ENCODE measurements around the gene HOXD11.

HOXD11 gene

DNA sequence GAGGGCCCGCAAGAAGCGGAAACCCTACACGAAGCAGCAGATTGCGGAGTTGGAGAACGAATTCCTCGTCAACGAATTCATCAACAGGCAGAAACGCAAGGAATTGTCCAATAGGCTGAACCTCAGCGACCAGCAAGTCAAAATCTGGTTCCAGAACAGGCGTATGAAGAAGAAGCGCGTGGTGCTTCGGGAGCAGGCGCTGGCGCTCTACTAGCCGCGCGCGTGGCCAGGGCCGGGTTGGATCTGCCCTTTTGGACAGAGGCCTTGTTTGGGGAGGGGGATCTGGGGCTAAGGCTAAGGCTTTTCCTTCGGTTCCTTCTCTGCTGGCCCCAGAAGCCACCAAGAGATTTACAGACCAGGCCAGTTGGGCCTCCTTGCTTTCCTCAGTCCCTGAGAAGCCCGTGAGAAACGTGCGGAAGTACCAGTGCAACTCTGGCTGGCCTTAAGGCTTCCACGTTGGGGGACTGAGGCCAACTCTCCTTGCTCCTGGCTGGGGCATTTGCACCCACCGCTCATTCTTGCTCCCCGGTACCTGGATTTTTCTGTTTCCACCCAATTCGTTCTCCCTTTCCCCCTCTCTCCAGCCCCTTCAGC lies 6.4 kb upstream of the HOXD11 start:
- no peak overlapping the region for H2AK5ac ChIP-seq (ENCODE audit: low read depth, low read length)
- H3K4ac ChIP-seq (ENCODE audit: low read length), result no peak overlapping the region
- no peak for DNase-seq (ENCODE audit: low spot score)
- H3K14ac ChIP-seq (ENCODE audit: low read length), result no peak overlapping the region
- no peak overlapping the region for H3K18ac ChIP-seq (ENCODE audit: low read length)
- H4K8ac ChIP-seq (ENCODE audit: low read depth, low read length), result no peak overlapping the region
- H3K4me3 ChIP-seq (ENCODE audit: low read length in 2 of 2), result no peak overlapping the region
- H2AFZ ChIP-seq (ENCODE audit: low read length), result no peak overlapping the region
- no peaks in the 10 kb centered on the region for H3K36me3 ChIP-seq (replicated peaks in 1 of 2; ENCODE audit: control insufficient read depth in 2 of 2, insufficient read depth in 2 of 2, low read length in 2 of 2)
- H3K9me3 ChIP-seq (replicated peaks in 1 of 2; ENCODE audit: control insufficient read depth in 2 of 2, insufficient read depth in 1 of 2, low read depth in 1 of 2, low read length in 2 of 2), result peaks cover 7 to 8% of the 10 kb centered on the region in 2 donors
- no peak overlapping the region for H2BK15ac ChIP-seq (ENCODE audit: low read length)
- no peak overlapping the region for H3K23ac ChIP-seq (ENCODE audit: low read depth, low read length, poor library complexity)
- no peaks in the 10 kb centered on the region for H3K4me1 ChIP-seq (ENCODE audit: control insufficient read depth in 2 of 2, insufficient read depth in 1 of 2, low read depth in 1 of 2, low read length in 2 of 2)
- H3K9ac ChIP-seq (ENCODE audit: low read depth, low read length, poor library complexity), result no peak overlapping the region
- H3K27ac ChIP-seq (replicated peaks; ENCODE audit: low read length), result no peak overlapping the region
- no peaks in the 10 kb centered on the region for H3K79me1 ChIP-seq (ENCODE audit: low read depth, low read length)
- H2BK12ac ChIP-seq (ENCODE audit: low read length), result no peak overlapping the region
- H2BK5ac ChIP-seq (ENCODE audit: low read length), result no peak overlapping the region
- peaks cover 81 to 100% (median 96%) of the 10 kb centered on the region in 3 experiments for H3K27me3 ChIP-seq (ENCODE audit: control insufficient read depth in 3 of 3, insufficient read depth in 3 of 3, low read depth in 1 of 3, low read length in 3 of 3)
- H4K91ac ChIP-seq (ENCODE audit: low read depth, low read length, poor library complexity), result no peak overlapping the region
- H3K4me2 ChIP-seq (ENCODE audit: insufficient read depth, low read length, poor library complexity, severe bottlenecking), result no peak overlapping the region
- no CpG with 5 or more reads among the region's 28 CpGs for WGBS, 2 donors (ENCODE audit: extremely low coverage in 2 of 2, insufficient read length in 2 of 2, insufficient replicate concordance in 1 of 2)
- H2BK120ac ChIP-seq (ENCODE audit: low read depth, low read length), result no peak overlapping the region

DNA sequence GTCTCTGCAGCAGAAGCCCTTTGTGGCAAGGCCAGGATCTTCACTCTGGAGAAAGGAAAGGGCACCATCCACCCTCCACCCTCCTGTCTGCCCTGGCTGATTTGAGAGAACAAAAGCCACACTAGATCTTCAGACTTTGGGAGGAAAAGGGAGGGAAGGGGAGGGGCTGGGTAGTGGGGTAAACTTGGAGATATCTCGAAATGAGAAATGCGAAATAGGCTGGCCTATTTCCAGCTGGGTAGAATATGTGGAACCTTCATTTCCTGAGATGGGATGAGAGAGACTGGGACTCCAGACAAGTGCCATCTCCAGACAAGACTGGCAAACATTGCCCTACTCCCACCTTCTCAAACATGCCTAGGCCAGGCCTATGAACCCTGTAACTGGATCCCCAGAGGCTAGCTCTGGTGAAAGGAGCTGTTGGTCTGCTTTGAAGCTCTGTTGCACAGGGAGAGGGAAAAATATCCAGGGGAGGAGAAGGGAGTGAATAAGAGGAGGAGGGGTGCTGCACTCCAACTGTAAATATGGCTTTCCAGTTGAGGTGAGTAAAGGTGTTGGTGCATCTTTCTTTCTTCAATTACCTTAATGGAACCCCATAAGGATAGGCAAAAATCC lies 5.8 kb upstream of the HOXD11 start:
- Histone ChIP-seq H2BK5ac (ENCODE audit: low read length) (no peak overlapping the region), H3K9me3 (replicated peaks in 1 of 2; ENCODE audit: control insufficient read depth in 2 of 2, insufficient read depth in 1 of 2, low read depth in 1 of 2, low read length in 2 of 2) (peaks cover 7 to 9% of the 10 kb centered on the region in 2 donors), H4K91ac (ENCODE audit: low read depth, low read length, poor library complexity) (no peak overlapping the region), H3K27me3 (ENCODE audit: control insufficient read depth in 3 of 3, insufficient read depth in 3 of 3, low read depth in 1 of 3, low read length in 3 of 3) (peaks cover 87 to 100% (median 99%) of the 10 kb centered on the region in 3 experiments), H2BK120ac (ENCODE audit: low read depth, low read length) (no peak overlapping the region), H3K14ac (ENCODE audit: low read length) (no peak overlapping the region), H3K4me3 (ENCODE audit: low read length in 2 of 2) (no peak overlapping the region), H2BK15ac (ENCODE audit: low read length) (no peak overlapping the region), H3K9ac (ENCODE audit: low read depth, low read length, poor library complexity) (no peak overlapping the region), H2BK12ac (ENCODE audit: low read length) (no peak overlapping the region), H2AFZ (ENCODE audit: low read length) (no peak overlapping the region), H3K79me1 (ENCODE audit: low read depth, low read length) (no peaks in the 10 kb centered on the region), H3K18ac (ENCODE audit: low read length) (no peak overlapping the region), H4K8ac (ENCODE audit: low read depth, low read length) (no peak overlapping the region), H3K36me3 (replicated peaks in 1 of 2; ENCODE audit: control insufficient read depth in 2 of 2, insufficient read depth in 2 of 2, low read length in 2 of 2) (no peaks in the 10 kb centered on the region), H3K4ac (ENCODE audit: low read length) (no peak overlapping the region), H3K4me1 (ENCODE audit: control insufficient read depth in 2 of 2, insufficient read depth in 1 of 2, low read depth in 1 of 2, low read length in 2 of 2) (no peaks in the 10 kb centered on the region), H3K23ac (ENCODE audit: low read depth, low read length, poor library complexity) (no peak overlapping the region), H2AK5ac (ENCODE audit: low read depth, low read length) (no peak overlapping the region), H3K4me2 (ENCODE audit: insufficient read depth, low read length, poor library complexity, severe bottlenecking) (no peak overlapping the region), H3K27ac (replicated peaks; ENCODE audit: low read length) (no peak overlapping the region)
- DNase-seq (ENCODE audit: low spot score), result no peak
- no CpG with 5 or more reads among the region's 2 CpGs for WGBS, 2 donors (ENCODE audit: extremely low coverage in 2 of 2, insufficient read length in 2 of 2, insufficient replicate concordance in 1 of 2)

DNA sequence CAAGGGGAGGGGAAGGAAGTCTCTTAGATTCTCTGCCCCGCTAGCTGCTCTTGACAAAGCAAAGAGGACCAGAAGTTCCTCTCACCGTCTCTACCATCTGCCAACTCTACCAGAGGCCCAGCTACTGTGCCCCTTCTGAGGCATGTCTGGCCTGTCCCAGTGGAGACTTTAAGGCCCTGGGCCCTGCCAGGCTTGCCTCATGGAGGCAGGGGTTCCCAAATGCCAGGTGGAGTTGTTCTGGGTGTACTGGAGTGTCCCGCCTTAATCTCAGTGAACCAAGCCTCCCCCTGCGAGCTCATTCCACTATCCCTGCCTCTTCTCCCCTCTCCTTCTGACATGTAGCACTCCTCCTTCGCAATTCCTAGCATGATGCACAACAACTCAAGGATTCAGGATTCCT lies 5.2 kb upstream of the HOXD11 start:
- Histone ChIP-seq H2AFZ (ENCODE audit: low read length) (no peak overlapping the region), H3K36me3 (replicated peaks in 1 of 2; ENCODE audit: control insufficient read depth in 2 of 2, insufficient read depth in 2 of 2, low read length in 2 of 2) (no peaks in the 10 kb centered on the region), H3K18ac (ENCODE audit: low read length) (no peak overlapping the region), H2BK15ac (ENCODE audit: low read length) (no peak overlapping the region), H3K27ac (replicated peaks; ENCODE audit: low read length) (no peak overlapping the region), H3K9ac (ENCODE audit: low read depth, low read length, poor library complexity) (no peak overlapping the region), H3K23ac (ENCODE audit: low read depth, low read length, poor library complexity) (peak overlapping the region; percentile 18), H2BK5ac (ENCODE audit: low read length) (no peak overlapping the region), H3K79me1 (ENCODE audit: low read depth, low read length) (no peaks in the 10 kb centered on the region), H3K4me2 (ENCODE audit: insufficient read depth, low read length, poor library complexity, severe bottlenecking) (no peak overlapping the region), H2AK5ac (ENCODE audit: low read depth, low read length) (no peak overlapping the region), H3K9me3 (replicated peaks in 1 of 2; ENCODE audit: control insufficient read depth in 2 of 2, insufficient read depth in 1 of 2, low read depth in 1 of 2, low read length in 2 of 2) (peaks cover 7 to 9% of the 10 kb centered on the region in 2 donors), H3K4ac (ENCODE audit: low read length) (no peak overlapping the region), H3K14ac (ENCODE audit: low read length) (no peak overlapping the region), H2BK120ac (ENCODE audit: low read depth, low read length) (no peak overlapping the region), H2BK12ac (ENCODE audit: low read length) (no peak overlapping the region), H4K91ac (ENCODE audit: low read depth, low read length, poor library complexity) (no peak overlapping the region), H3K4me1 (ENCODE audit: control insufficient read depth in 2 of 2, insufficient read depth in 1 of 2, low read depth in 1 of 2, low read length in 2 of 2) (no peaks in the 10 kb centered on the region), H4K8ac (ENCODE audit: low read depth, low read length) (no peak overlapping the region), H3K4me3 (ENCODE audit: low read length in 2 of 2) (no peak overlapping the region), H3K27me3 (ENCODE audit: control insufficient read depth in 3 of 3, insufficient read depth in 3 of 3, low read depth in 1 of 3, low read length in 3 of 3) (peaks cover 86 to 100% (median 99%) of the 10 kb centered on the region in 3 experiments)
- no peak for DNase-seq (ENCODE audit: low spot score)
- no CpG with 5 or more reads among the region's 5 CpGs for WGBS, 2 donors (ENCODE audit: extremely low coverage in 2 of 2, insufficient read length in 2 of 2, insufficient replicate concordance in 1 of 2)

DNA sequence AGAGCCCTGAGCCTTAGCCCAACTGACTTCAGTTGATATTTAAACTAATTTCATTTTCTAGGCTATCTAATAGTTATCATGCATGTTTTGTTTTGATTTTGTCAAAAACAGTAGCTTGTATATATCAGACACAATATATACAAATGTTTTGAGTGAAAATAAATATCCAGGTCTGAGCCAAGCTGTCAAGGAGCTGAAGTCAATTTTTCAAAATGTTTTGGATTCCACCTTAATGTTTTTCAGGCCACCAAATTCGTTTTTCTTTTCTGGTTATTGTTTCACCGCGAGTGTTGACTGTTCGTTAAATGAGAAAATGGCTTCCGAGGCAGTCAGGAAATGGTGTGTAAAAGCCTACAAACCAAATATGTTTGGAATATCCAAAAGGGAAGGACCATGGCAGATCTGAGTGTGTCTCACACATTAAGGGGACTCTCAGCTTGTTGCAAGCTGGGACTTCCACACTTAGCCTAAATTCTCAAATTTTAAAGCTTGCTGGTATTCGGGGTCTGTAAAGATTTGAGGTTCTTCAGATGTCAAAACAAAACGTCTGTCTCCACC lies 4.7 kb upstream of the HOXD11 start:
- no peak overlapping the region for H4K8ac ChIP-seq (ENCODE audit: low read depth, low read length)
- no peak overlapping the region for H3K18ac ChIP-seq (ENCODE audit: low read length)
- H3K4ac ChIP-seq (ENCODE audit: low read length), result no peak overlapping the region
- H3K79me1 ChIP-seq (ENCODE audit: low read depth, low read length), result no peaks in the 10 kb centered on the region
- no peak overlapping the region for H3K23ac ChIP-seq (ENCODE audit: low read depth, low read length, poor library complexity)
- no peak overlapping the region for H2BK12ac ChIP-seq (ENCODE audit: low read length)
- peaks cover 7 to 11% of the 10 kb centered on the region in 2 donors for H3K9me3 ChIP-seq (replicated peaks in 1 of 2; ENCODE audit: control insufficient read depth in 2 of 2, insufficient read depth in 1 of 2, low read depth in 1 of 2, low read length in 2 of 2)
- no peak for DNase-seq (ENCODE audit: low spot score)
- H3K27ac ChIP-seq (replicated peaks; ENCODE audit: low read length), result no peak overlapping the region
- no peak overlapping the region for H3K9ac ChIP-seq (ENCODE audit: low read depth, low read length, poor library complexity)
- no peak overlapping the region for H3K14ac ChIP-seq (ENCODE audit: low read length)
- H2AFZ ChIP-seq (ENCODE audit: low read length), result no peak overlapping the region
- no peak overlapping the region for H3K4me2 ChIP-seq (ENCODE audit: insufficient read depth, low read length, poor library complexity, severe bottlenecking)
- H2AK5ac ChIP-seq (ENCODE audit: low read depth, low read length), result no peak overlapping the region
- H3K27me3 ChIP-seq (ENCODE audit: control insufficient read depth in 3 of 3, insufficient read depth in 3 of 3, low read depth in 1 of 3, low read length in 3 of 3), result peaks cover 86 to 100% (median 99%) of the 10 kb centered on the region in 3 experiments
- no peak overlapping the region for H2BK5ac ChIP-seq (ENCODE audit: low read length)
- H3K36me3 ChIP-seq (replicated peaks in 1 of 2; ENCODE audit: control insufficient read depth in 2 of 2, insufficient read depth in 2 of 2, low read length in 2 of 2), result no peaks in the 10 kb centered on the region
- no CpG with 5 or more reads among the region's 7 CpGs for WGBS, 2 donors (ENCODE audit: extremely low coverage in 2 of 2, insufficient read length in 2 of 2, insufficient replicate concordance in 1 of 2)
- H4K91ac ChIP-seq (ENCODE audit: low read depth, low read length, poor library complexity), result no peak overlapping the region
- H3K4me1 ChIP-seq (ENCODE audit: control insufficient read depth in 2 of 2, insufficient read depth in 1 of 2, low read depth in 1 of 2, low read length in 2 of 2), result peaks cover 0 to 1% of the 10 kb centered on the region in 2 donors
- no peak overlapping the region for H3K4me3 ChIP-seq (ENCODE audit: low read length in 2 of 2)
- H2BK120ac ChIP-seq (ENCODE audit: low read depth, low read length), result no peak overlapping the region
- no peak overlapping the region for H2BK15ac ChIP-seq (ENCODE audit: low read length)
